CD4-positive, alpha-beta T cell (primary cell): Measurements from ENCODE around the gene DQX1. TPM values are rescaled to one million over a fixed set of nuclear protein-coding genes. Genes with fewer than 3 reads are reported as not detected.

Source experiments
- ATAC-seq: fragments of 200-7000 bp; cut with Tn5 transposase; one replicate; pipeline ENCODE4 v1.10.0; 2022; ENCODE audit warnings: mild to moderate bottlenecking; ENCODE audit not compliant: poor library complexity
- CTCF ChIA-PET: fragments of 350-600 bp; sonication (Branson Sonifier 250); formaldehyde crosslinking; loops from one replicate; lab custom pipeline; 2021; ENCODE audit warnings: antibody characterized with exemption, inconsistent platforms; lab: Charles Lee
- POLR2A ChIA-PET: fragments of 350-600 bp; sonication (Branson Sonifier 250); formaldehyde crosslinking; loops from one replicate; lab custom pipeline; 2021; ENCODE audit warnings: antibody characterized with exemption, inconsistent platforms; lab: Charles Lee
- DNase-seq, 14 experiments: peaks; one replicate each; pipeline ENCODE4 v3.0.0-alpha.2; 2013 to 2020; ENCODE audit warnings: mixed read lengths in 2 of 14
- H3K27ac ChIP-seq, 2 donors: one replicate each; pipeline versions ENCODE4 v1.5.1 to v1.7.0; 2013; ENCODE audit warnings: low read length in 2 of 2, low read depth in 1 of 2, mild to moderate bottlenecking in 1 of 2
- H3K27me3 ChIP-seq, 2 experiments: 1 replicate in 1 of 2; 2 replicates in 1 of 2; pipeline versions ENCODE4 v1.6.1 to v1.7.0; 2013; ENCODE audit warnings: low read length in 2 of 2, control low read depth in 1 of 2, mild to moderate bottlenecking in 1 of 2, moderate library complexity in 1 of 2; ENCODE audit not compliant: insufficient read depth in 2 of 2, control insufficient read depth in 1 of 2
- H3K36me3 ChIP-seq: one replicate; pipeline ENCODE4 v1.6.1; 2013; ENCODE audit warnings: low read length, control low read depth; ENCODE audit not compliant: insufficient read depth
- H3K4me1 ChIP-seq: one replicate; pipeline ENCODE4 v1.6.1; 2013; ENCODE audit warnings: low read length, control low read depth; ENCODE audit not compliant: insufficient read depth
- H3K4me3 ChIP-seq: one replicate; pipeline ENCODE4 v1.5.1; 2013; ENCODE audit warnings: mild to moderate bottlenecking, low read length, moderate library complexity
- H3K9me3 ChIP-seq, 2 experiments: 1 replicate in 1 of 2; 2 replicates in 1 of 2; pipeline versions ENCODE4 v1.6.1 to v1.7.0; 2013; ENCODE audit warnings: low read length in 2 of 2, mild to moderate bottlenecking in 2 of 2, control low read depth in 1 of 2, moderate library complexity in 1 of 2; ENCODE audit not compliant: control insufficient read depth in 1 of 2, insufficient read depth in 1 of 2
- H3K27ac Mint-ChIP-seq: one replicate; pipeline ENCODE4 v1.8.0; 2020; ENCODE audit warnings: mixed read lengths
- H3K27me3 Mint-ChIP-seq: one replicate; pipeline ENCODE4 v1.8.0; 2021; ENCODE audit warnings: mixed read lengths
- H3K36me3 Mint-ChIP-seq: one replicate; pipeline ENCODE4 v1.8.0; 2021; ENCODE audit warnings: low read depth, mixed read lengths
- H3K4me1 Mint-ChIP-seq: one replicate; pipeline ENCODE4 v1.8.0; 2021; ENCODE audit warnings: low read depth, mixed read lengths
- H3K4me3 Mint-ChIP-seq: one replicate; pipeline ENCODE4 v1.8.0; 2020; ENCODE audit warnings: mild to moderate bottlenecking, mixed read lengths
- H3K9me3 Mint-ChIP-seq: one replicate; pipeline ENCODE4 v1.8.0; 2020; ENCODE audit warnings: mixed read lengths
- intact Hi-C, 2 experiments: fragments of 100-400 bp; cut with DNase I in 1 of 2; cut with micrococcal nuclease in 1 of 2; formaldehyde crosslinking; loops; one replicate each; pipeline versions ENCODE4 v1.15.1 to v1.9.0; 2023 to 2025; cut with DNase I, micrococcal nuclease
- total RNA-seq, 174 experiments: library from RNA in 2 of 174; stranded (reverse) in 2 of 174; gene quantifications; one replicate each; pipeline ENCODE4 v1.2.3 and lab custom pipeline; 2021 to 2026
- TF ChIP-seq, protein P1 (sequence below): fragments of 200-600 bp; IDR thresholded peaks from one replicate; pipeline ENCODE4 v1.8.0; 2022; ENCODE audit warnings: antibody characterized with exemption, mild to moderate bottlenecking

Gene DQX1
- total RNA-seq, 2 experiments from 2014 or later = 0.22 TPM; not detected in 1

DNA sequence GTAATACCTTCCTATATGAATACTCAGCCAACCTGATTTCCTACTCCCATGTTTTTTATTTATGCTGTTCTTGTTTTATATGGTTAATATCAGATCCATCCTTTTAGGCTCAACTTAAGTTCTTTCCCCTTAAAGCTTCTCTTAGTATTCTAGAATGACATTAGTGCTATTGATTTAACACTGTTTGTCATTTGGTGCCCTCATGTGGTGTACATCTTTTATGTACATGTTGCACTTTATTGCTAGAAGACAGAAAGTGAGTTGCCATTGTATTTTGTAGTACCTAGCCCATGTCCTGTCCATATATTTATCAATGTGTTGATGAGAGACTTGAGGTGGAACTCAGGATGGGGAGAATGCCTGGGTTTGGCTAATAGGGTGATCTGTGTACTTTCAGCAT lies 6.2 kb upstream of the DQX1 start:
- intact Hi-C loops = loop anchor here (1.0 to 10.0 kb wide), 5 partner anchors 49 to 707 kb away; partner anchors contain the start of genes TTC31 (in 2 of the 2) and STAMBP (in 1 of the 2)
- H3K27me3 Mint-ChIP-seq = no peaks in the 10 kb centered on the region
- Histone ChIP-seq H3K4me1 (peaks cover 30% of the 10 kb centered on the region), H3K9me3 (no peaks in the 10 kb centered on the region), H3K27me3 (no peaks in the 10 kb centered on the region), H3K27ac (no peak overlapping the region), H3K36me3 (peaks cover 25% of the 10 kb centered on the region), H3K4me3 (no peak overlapping the region)
- CTCF ChIA-PET = interaction anchor here (0.7 to 4.6 kb wide), 11 partner anchors 22 to 282 kb away, joined by 3 to 34 read pairs (median 4); partner anchors contain the start of genes CCDC142, INO80B, LBX2 and TTC31
- peak overlapping the region; percentile 74 for H3K4me3 Mint-ChIP-seq
- POLR2A ChIA-PET = interaction anchor here (0.6 to 3.8 kb wide), 10 partner anchors 15 to 354 kb away, joined by 3 to 27 read pairs (median 3); partner anchors contain the start of genes C2orf81, CCDC142, MOB1A and PCGF1
- H3K36me3 Mint-ChIP-seq = peaks cover 35% of the 10 kb centered on the region
- TF ChIP-seq, protein P1, sequence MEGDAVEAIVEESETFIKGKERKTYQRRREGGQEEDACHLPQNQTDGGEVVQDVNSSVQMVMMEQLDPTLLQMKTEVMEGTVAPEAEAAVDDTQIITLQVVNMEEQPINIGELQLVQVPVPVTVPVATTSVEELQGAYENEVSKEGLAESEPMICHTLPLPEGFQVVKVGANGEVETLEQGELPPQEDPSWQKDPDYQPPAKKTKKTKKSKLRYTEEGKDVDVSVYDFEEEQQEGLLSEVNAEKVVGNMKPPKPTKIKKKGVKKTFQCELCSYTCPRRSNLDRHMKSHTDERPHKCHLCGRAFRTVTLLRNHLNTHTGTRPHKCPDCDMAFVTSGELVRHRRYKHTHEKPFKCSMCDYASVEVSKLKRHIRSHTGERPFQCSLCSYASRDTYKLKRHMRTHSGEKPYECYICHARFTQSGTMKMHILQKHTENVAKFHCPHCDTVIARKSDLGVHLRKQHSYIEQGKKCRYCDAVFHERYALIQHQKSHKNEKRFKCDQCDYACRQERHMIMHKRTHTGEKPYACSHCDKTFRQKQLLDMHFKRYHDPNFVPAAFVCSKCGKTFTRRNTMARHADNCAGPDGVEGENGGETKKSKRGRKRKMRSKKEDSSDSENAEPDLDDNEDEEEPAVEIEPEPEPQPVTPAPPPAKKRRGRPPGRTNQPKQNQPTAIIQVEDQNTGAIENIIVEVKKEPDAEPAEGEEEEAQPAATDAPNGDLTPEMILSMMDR = peak; percentile 56
- peaks cover 36% of the 10 kb centered on the region for H3K4me1 Mint-ChIP-seq
- H3K9me3 Mint-ChIP-seq = no peaks in the 10 kb centered on the region
- DNase-seq (peak in 3 of 14 experiments; percentile 67 to 73 (median 70)), ATAC-seq (no peak)
- H3K27ac Mint-ChIP-seq = peak overlapping the region; percentile 20

DNA sequence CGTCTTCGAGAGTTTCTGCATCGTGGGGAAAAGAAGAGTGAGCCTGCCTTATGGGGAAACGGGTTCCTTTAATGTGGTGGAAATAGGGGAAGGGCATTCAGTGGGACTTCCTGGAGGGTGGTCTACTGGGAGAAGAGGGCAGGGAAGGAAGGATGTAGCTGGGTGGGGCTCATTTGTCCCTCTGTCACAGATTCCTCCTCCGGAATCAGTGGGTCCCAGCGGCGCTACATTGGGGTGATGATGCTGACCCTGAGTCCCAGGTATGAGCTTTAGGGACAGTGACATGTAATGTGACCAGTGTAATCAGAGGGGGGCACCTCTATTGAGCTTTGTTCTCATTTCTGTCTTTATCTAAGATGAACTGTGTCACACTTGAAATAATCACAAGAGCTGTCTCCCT lies 5.6 kb upstream of the DQX1 start:
- Mint-ChIP-seq H3K4me3 (peak overlapping the region; percentile 74), H3K36me3 (peaks cover 40% of the 10 kb centered on the region), H3K4me1 (peaks cover 36% of the 10 kb centered on the region), H3K27ac (peak overlapping the region; percentile 20), H3K27me3 (no peaks in the 10 kb centered on the region), H3K9me3 (no peaks in the 10 kb centered on the region)
- Histone ChIP-seq H3K36me3 (peaks cover 31% of the 10 kb centered on the region), H3K27ac (no peak overlapping the region), H3K4me1 (peaks cover 32% of the 10 kb centered on the region), H3K4me3 (no peak overlapping the region), H3K27me3 (no peaks in the 10 kb centered on the region), H3K9me3 (peaks cover 0 to 3% of the 10 kb centered on the region in 2 experiments)
- CTCF ChIA-PET = interaction anchor here (0.7 to 4.6 kb wide), 12 partner anchors 15 to 282 kb away, joined by 3 to 34 read pairs (median 4); partner anchors contain the start of genes CCDC142, INO80B, LBX2 and TTC31
- TF ChIP-seq, protein P1 = no peak
- no peak for DNase-seq
- intact Hi-C loops = loop anchor here (1.0 to 10.0 kb wide), 6 partner anchors 48 to 707 kb away; partner anchors contain the start of genes TTC31 (in 2 of the 2) and STAMBP (in 1 of the 2)
- POLR2A ChIA-PET = interaction anchor here (0.6 to 3.8 kb wide), 11 partner anchors 14 to 353 kb away, joined by 3 to 27 read pairs (median 3); partner anchors contain the start of genes C2orf81, CCDC142, MOB1A and PCGF1
- ATAC-seq = no peak

DNA sequence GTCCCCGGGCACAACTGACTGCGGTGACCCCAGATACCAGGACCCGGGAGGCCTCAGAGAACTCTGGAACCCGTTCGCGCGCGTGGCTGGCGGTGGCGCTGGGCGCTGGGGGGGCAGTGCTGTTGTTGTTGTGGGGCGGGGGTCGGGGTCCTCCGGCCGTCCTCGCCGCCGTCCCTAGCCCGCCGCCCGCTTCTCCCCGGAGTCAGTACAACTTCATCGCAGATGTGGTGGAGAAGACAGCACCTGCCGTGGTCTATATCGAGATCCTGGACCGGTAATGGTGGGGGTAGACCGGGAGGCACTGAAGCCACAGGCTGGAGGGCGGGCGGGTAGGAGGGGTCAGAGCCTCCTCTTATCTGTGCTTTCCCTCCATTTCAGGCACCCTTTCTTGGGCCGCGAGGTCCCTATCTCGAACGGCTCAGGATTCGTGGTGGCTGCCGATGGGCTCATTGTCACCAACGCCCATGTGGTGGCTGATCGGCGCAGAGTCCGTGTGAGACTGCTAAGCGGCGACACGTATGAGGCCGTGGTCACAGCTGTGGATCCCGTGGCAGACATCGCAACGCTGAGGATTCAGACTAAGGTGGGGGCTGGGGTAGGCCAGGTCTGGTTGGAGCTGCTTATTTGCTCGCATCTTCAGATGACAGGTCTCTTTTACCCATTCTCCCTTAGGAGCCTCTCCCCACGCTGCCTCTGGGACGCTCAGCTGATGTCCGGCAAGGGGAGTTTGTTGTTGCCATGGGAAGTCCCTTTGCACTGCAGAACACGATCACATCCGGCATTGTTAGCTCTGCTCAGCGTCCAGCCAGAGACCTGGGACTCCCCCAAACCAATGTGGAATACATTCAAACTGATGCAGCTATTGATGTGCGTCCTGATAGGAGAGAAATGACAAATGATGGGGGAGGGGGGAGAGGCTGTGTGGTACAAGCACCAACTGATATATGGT lies 4.5 kb upstream of the DQX1 start:
- Mint-ChIP-seq H3K27me3 (no peaks in the 10 kb centered on the region), H3K27ac (peak overlapping the region; percentile 84), H3K9me3 (no peaks in the 10 kb centered on the region), H3K36me3 (peaks cover 52% of the 10 kb centered on the region), H3K4me1 (peaks cover 42% of the 10 kb centered on the region), H3K4me3 (peak overlapping the region; percentile 91)
- DNase-seq (peak in 8 of 14 experiments; percentile 21 to 83 (median 40)), ATAC-seq (peak; percentile 21)
- ChIA-PET POLR2A (interaction anchor here (0.7 to 3.8 kb wide), 22 partner anchors 10 to 707 kb away, joined by 3 to 37 read pairs (median 9); partner anchors contain the start of genes C2orf81, CCDC142, INO80B and LBX2), CTCF (interaction anchor here (1.4 to 4.6 kb wide), 5 partner anchors 14 to 57 kb away, joined by 3 to 34 read pairs (median 6); partner anchors contain the start of genes CCDC142, PCGF1, TLX2 and TTC31)
- intact Hi-C loops = loop anchor here (1.0 to 10.0 kb wide), 5 partner anchors 24 to 706 kb away; partner anchors contain the start of genes DOK1 (in 1 of the 2) and STAMBP (in 1 of the 2)
- TF ChIP-seq, protein P1 = no peak
- H3K4me3 ChIP-seq = peak overlapping the region; percentile 84
- H3K9me3 ChIP-seq = peaks cover 0 to 6% of the 10 kb centered on the region in 2 experiments
- peaks cover 41% of the 10 kb centered on the region for H3K36me3 ChIP-seq
- no peaks in the 10 kb centered on the region for H3K27me3 ChIP-seq
- peak overlapping the region; percentile 79 to 86 for H3K27ac ChIP-seq
- H3K4me1 ChIP-seq = peaks cover 35% of the 10 kb centered on the region
